Activated CD8-positive, alpha-beta memory T cell treated with anti-CD3 and anti-CD28 coated beads for 36 hours (primary cell): ENCODE measurements around the gene RMND5B. TPM values are rescaled to one million over a fixed set of nuclear protein-coding genes. Genes with fewer than 3 reads are reported as not detected.
"Not testable (repeated sequence)": the region's sequence is repeated elsewhere in the genome, so short reads cannot be mapped to it uniquely, and the experiment has no call there.

ENCODE experiments used
- CTCF ChIA-PET: fragments of 350-600 bp; sonication (Branson Sonifier 250); formaldehyde crosslinking; loops from one replicate; lab custom pipeline; 2021; ENCODE audit warnings: antibody characterized with exemption; lab: Charles Lee
- POLR2A ChIA-PET: fragments of 350-600 bp; sonication (Branson Sonifier 250); formaldehyde crosslinking; loops from one replicate; lab custom pipeline; 2021; ENCODE audit warnings: antibody characterized with exemption; lab: Charles Lee
- total RNA-seq, 2 experiments: library from RNA; stranded (reverse); gene quantifications; one replicate each; pipeline ENCODE4 v1.2.3, GENCODE V29; 2021

The RMND5B gene
- total RNA-seq, 2 experiments from 2014 or later, result 28.0 to 28.8 TPM

GRCh38 chr5:178186427-178186826 lies 55.6 kb downstream of the RMND5B start:
- POLR2A ChIA-PET, result no interaction called here
- CTCF ChIA-PET, result no interaction called here

GRCh38 chr5:178187014-178187413 lies 56.2 kb downstream of the RMND5B start, which contains the start of gene GMCL2:
TSS of gene GMCL2 (minus strand) at chr5:178187371. CDS start at chr5:178187299, 72 bp downstream.
- POLR2A ChIA-PET, result no interaction called here
- CTCF ChIA-PET, result no interaction called here

- CTCF ChIA-PET, result interaction anchor here (1.1 kb wide), 1 partner anchor 114 kb away, joined by 5 read pairs; no protein-coding TSS in a partner anchor
- POLR2A ChIA-PET, result no interaction called here
Measured at GRCh38 chr5:178189433-178189832, 58.6 kb downstream of the RMND5B start.

- ChIA-PET POLR2A (no interaction called here), CTCF (interaction anchor here (0.6 kb wide), 1 partner anchor 114 kb away, joined by 3 read pairs; no protein-coding TSS in a partner anchor)
Measured at GRCh38 chr5:178191661-178192060, 60.8 kb downstream of the RMND5B start.

GRCh38 chr5:178192244-178192643 lies 61.4 kb downstream of the RMND5B start:
- POLR2A ChIA-PET, result no interaction called here
- CTCF ChIA-PET, result no interaction called here

GRCh38 chr5:178192787-178193186 lies 62.0 kb downstream of the RMND5B start:
- ChIA-PET CTCF (interaction anchor here (0.7 kb wide), 1 partner anchor 688 kb away, joined by 3 read pairs; no protein-coding TSS in a partner anchor), POLR2A (interaction anchor here (1.0 kb wide), 1 partner anchor 12 kb away, joined by 3 read pairs; the partner anchor contains the start of gene HNRNPAB)

- ChIA-PET POLR2A (interaction anchor here (1.0 kb wide), 1 partner anchor 11 kb away, joined by 3 read pairs; the partner anchor contains the start of gene HNRNPAB), CTCF (interaction anchor here (0.7 kb wide), 1 partner anchor 689 kb away, joined by 3 read pairs; no protein-coding TSS in a partner anchor)
Measured at GRCh38 chr5:178193251-178193809, 62.5 kb downstream of the RMND5B start.

GRCh38 chr5:178194026-178194425 lies 63.2 kb downstream of the RMND5B start:
- ChIA-PET POLR2A (interaction anchor here (1.0 kb wide), 1 partner anchor 10 kb away, joined by 3 read pairs; the partner anchor contains the start of gene HNRNPAB), CTCF (no interaction called here)

GRCh38 chr5:178196281-178196812 lies 65.5 kb downstream of the RMND5B start:
- POLR2A ChIA-PET, result no interaction called here
- CTCF ChIA-PET, result no interaction called here

GRCh38 chr5:178196986-178197385 lies 66.2 kb downstream of the RMND5B start:
- CTCF ChIA-PET, result no interaction called here

GRCh38 chr5:178198151-178198550 lies 67.3 kb downstream of the RMND5B start:
- CTCF ChIA-PET, result interaction anchor here (0.7 kb wide), 1 partner anchor 60 kb away, joined by 3 read pairs; no protein-coding TSS in a partner anchor
- POLR2A ChIA-PET, result not testable (repeated sequence)

More at GRCh38 chr5:178196986-178197385, 66.2 kb downstream of the RMND5B start:
- POLR2A ChIA-PET, result no interaction called here

- ChIA-PET POLR2A (no interaction called here), CTCF (interaction anchor here (0.7 kb wide), 1 partner anchor 59 kb away, joined by 3 read pairs; no protein-coding TSS in a partner anchor)
Measured at GRCh38 chr5:178198706-178199105, 67.9 kb downstream of the RMND5B start.

- CTCF ChIA-PET, result interaction anchor here (1.1 to 1.7 kb wide), 2 partner anchors 15 to 16 kb away, joined by 3 to 6 read pairs; no protein-coding TSS in a partner anchor
- POLR2A ChIA-PET, result no interaction called here
Measured at GRCh38 chr5:178199581-178200434, 69.0 kb downstream of the RMND5B start.

Other genes starting within 250 kb of the RMND5B start
- gene PROP1, start 134.8 kb upstream of the RMND5B start, total RNA-seq, result not detected
- gene N4BP3, start 17.5 kb upstream of the RMND5B start, total RNA-seq, result 1 to 10 TPM; 6.9 to 7.0 TPM
- gene NHP2, start 22.9 kb downstream of the RMND5B start, total RNA-seq, result 100 to 1,000 TPM; 317 to 326 TPM
- gene GMCL2, start 56.4 kb downstream of the RMND5B start, total RNA-seq, result not detected
- 100 to 1,000 TPM; 651 to 672 TPM for gene HNRNPAB, start 73.5 kb downstream of the RMND5B start, total RNA-seq
- gene PHYKPL, start 101.8 kb downstream of the RMND5B start, total RNA-seq, result 10 to 100 TPM; 65.5 to 68.2 TPM